GM12878 (cell line): ENCODE data around the gene CDC45. TPM values are rescaled to one million over a fixed set of nuclear protein-coding genes. Genes with fewer than 3 reads are reported as not detected.

Experiments
- ATAC-seq: fragments of 200-7000 bp; cut with Tn5 transposase; 3 replicates; pipeline ENCODE4 v1.9.1; 2020; ENCODE audit warnings: mild to moderate bottlenecking, moderate library complexity
- BruUV-seq: library from RNA; stranded (reverse); fragments of 400-500 nt; replicated peaks from 2 replicates; lab custom pipeline; 2021; lab: Mats Ljungman, UMichigan
- CTCF ChIA-PET: fragments of 300-600 bp; sonication (Branson Sonifier 250); formaldehyde crosslinking; extraction: SDS; loops from one replicate; lab custom pipeline; 2021; ENCODE audit warnings: inconsistent platforms; lab: Yijun Ruan, JAX
- POLR2A ChIA-PET: fragments of 350-600 bp; formaldehyde crosslinking; extraction: SDS; loops from one replicate; lab custom pipeline; 2021; ENCODE audit warnings: inconsistent platforms; lab: Charles Lee
- RAD21 ChIA-PET: fragments of 300-600 bp; sonication (Branson Sonifier 250); formaldehyde crosslinking; loops from one replicate; lab custom pipeline; 2023; ENCODE audit warnings: antibody characterized with exemption; ENCODE audit not compliant: unreplicated experiment; lab: Charles Lee
- SMC1A ChIA-PET: fragments of 300-600 bp; sonication (Branson Sonifier 250); formaldehyde crosslinking; loops from one replicate; lab custom pipeline; 2023; ENCODE audit not compliant: unreplicated experiment, uncharacterized antibody; lab: Charles Lee
- DNase-seq: peaks from one replicate; pipeline ENCODE4 v3.0.0-alpha.2; 2011; ENCODE audit warnings: low read depth, low spot score
- FAIRE-seq: peaks from 3 replicates; lab custom pipeline; 2011; peaks lifted over from hg19 to GRCh38; lab: Jason Lieb, UNC
- H2AFZ ChIP-seq: 2 replicates; pipeline ENCODE4 v1.6.0; 2011; ENCODE audit warnings: low read depth, low read length, control low read depth; ENCODE audit not compliant: control insufficient read depth
- H3K27ac ChIP-seq: 2 replicates; pipeline ENCODE4 v1.5.1; 2011; ENCODE audit warnings: control low read depth; ENCODE audit not compliant: control insufficient read depth, insufficient read depth
- H3K27me3 ChIP-seq, 2 experiments: replicated peaks in 1 of 2; 2 replicates each; pipeline versions ENCODE4 v1.6.0 to v1.6.1; 2011; ENCODE audit warnings: low read length in 1 of 2; ENCODE audit not compliant: control insufficient read depth in 2 of 2, insufficient read depth in 2 of 2
- H3K36me3 ChIP-seq, 2 experiments: 2 replicates each; pipeline ENCODE4 v1.5.1; 2011; ENCODE audit warnings: low read length in 1 of 2; ENCODE audit not compliant: control insufficient read depth in 2 of 2, insufficient read depth in 2 of 2
- H3K4me1 ChIP-seq: 2 replicates; pipeline ENCODE4 v1.6.1; 2011; ENCODE audit warnings: mild to moderate bottlenecking, low read length, moderate library complexity, mixed read lengths; ENCODE audit not compliant: control insufficient read depth, insufficient read depth
- H3K4me2 ChIP-seq: 2 replicates; pipeline ENCODE4 v1.6.0; 2011; ENCODE audit warnings: control low read depth; ENCODE audit not compliant: control insufficient read depth, insufficient read depth
- H3K4me3 ChIP-seq: fragments of 200-600 bp; sonication (generic); 2 replicates; pipeline ENCODE4 v1.5.1; 2016
- H3K79me2 ChIP-seq: 2 replicates; pipeline ENCODE4 v1.6.0; 2011; ENCODE audit warnings: low read length; ENCODE audit not compliant: control insufficient read depth, insufficient read depth
- H3K9ac ChIP-seq: 2 replicates; pipeline ENCODE4 v1.8.0; 2011; ENCODE audit warnings: low read length, control low read depth, mixed read lengths; ENCODE audit not compliant: control insufficient read depth, insufficient read depth
- H3K9me3 ChIP-seq: replicated peaks from 3 replicates; pipeline ENCODE4 v1.5.1; 2011; ENCODE audit warnings: mild to moderate bottlenecking, low read length; ENCODE audit not compliant: control insufficient read depth, insufficient read depth
- H4K20me1 ChIP-seq: 2 replicates; pipeline ENCODE4 v1.6.0; 2011; ENCODE audit not compliant: control insufficient read depth, insufficient read depth
- BMI1 ChIP-seq: fragments of 450-650 bp; IDR thresholded peaks from 2 replicates; pipeline ENCODE4 v1.6.1; 2016; ENCODE audit warnings: mild to moderate bottlenecking, moderate library complexity, borderline replicate concordance
- POLR2AphosphoS5 ChIP-seq: IDR thresholded peaks from 2 replicates; pipeline ENCODE4 v1.6.1; 2011; ENCODE audit warnings: mild to moderate bottlenecking, low read length, inconsistent platforms
- RAD21 ChIP-seq: IDR thresholded peaks from 2 replicates; pipeline ENCODE4 v1.6.1; 2011; ENCODE audit warnings: mild to moderate bottlenecking, low read depth, low read length, moderate library complexity; ENCODE audit not compliant: insufficient read depth
- SRF ChIP-seq, 2 experiments: IDR thresholded peaks; 2 replicates each; pipeline ENCODE4 v1.6.1; 2011; ENCODE audit warnings: low read depth in 2 of 2, low read length in 2 of 2, mild to moderate bottlenecking in 1 of 2, moderate library complexity in 1 of 2
- WRNIP1 ChIP-seq: IDR thresholded peaks from 2 replicates; pipeline ENCODE4 v1.6.1; 2011; ENCODE audit warnings: low read depth, low read length, improper control_type of control experiment, borderline replicate concordance
- YY1 ChIP-seq: IDR thresholded peaks from 2 replicates; pipeline ENCODE4 v1.6.1; 2011; ENCODE audit warnings: low read depth, mild to moderate bottlenecking, low read length
- WGBS: methylation state at CpG from one replicate; pipeline ENCODE4 v1.1.6; 2016; ENCODE audit warnings: low lambda C conversion rate; ENCODE audit not compliant: insufficient replicate concordance, insufficient coverage; ENCODE audit errors: missing lambda C conversion rate; 5-methylcytosine and 5-hydroxymethylcytosine counted together
- in situ Hi-C: fragments of 300-500 bp; cut with MboI; formaldehyde crosslinking; loops from 9 replicates; pipeline ENCODE4 v1.14.3; 2018; ENCODE audit warnings: mixed read lengths
- intact Hi-C: fragments of 100-400 bp; cut with micrococcal nuclease; formaldehyde crosslinking; loops from one replicate; pipeline ENCODE4 v1.14.2; 2022; ENCODE audit not compliant: unreplicated experiment
- polyA plus RNA-seq, 11 experiments: library from polyadenylated mRNA; depleted of rRNA in 4 of 11; unstranded in 6 of 11; stranded (reverse) in 5 of 11; fragments of >200 nt; fragmentation: Nextera tagmentation in 4 of 11; fragmentation: Illumina TruSeq in 1 of 11; extraction: Ambion mirVana in 4 of 11; extraction: Trizol in 1 of 11; gene quantifications; 1 replicate in 1 of 11; 2 replicates in 10 of 11; pipeline versions ENCODE4 v1.2.1 to v1.2.3, GENCODE V29; 2011 to 2016; ENCODE audit warnings: inconsistent platforms in 2 of 11, missing spikeins in 2 of 11, low read depth in 1 of 11
- total RNA-seq, 4 experiments: library from RNA; depleted of rRNA in 3 of 4; stranded (reverse); fragments of >200 nt in 3 of 4; fragmentation: Illumina TruSeq in 1 of 4; extraction: Trizol in 1 of 4; gene quantifications; 2 replicates each; pipeline versions ENCODE4 v1.2.1 to v1.2.3, GENCODE V29; 2013 to 2021
- TF ChIP-seq, protein P1 (sequence below): IDR thresholded peaks from 2 replicates; pipeline ENCODE4 v1.6.1; 2012; ENCODE audit warnings: low read length, inconsistent platforms

Gene CDC45
- total and polyA plus RNA-seq, 10 of the 15 experiments (the other 5 are each of a cell fraction or from before 2014, with no cell fraction given): 40.8 to 88.5 (median 54.2) TPM

DNA sequence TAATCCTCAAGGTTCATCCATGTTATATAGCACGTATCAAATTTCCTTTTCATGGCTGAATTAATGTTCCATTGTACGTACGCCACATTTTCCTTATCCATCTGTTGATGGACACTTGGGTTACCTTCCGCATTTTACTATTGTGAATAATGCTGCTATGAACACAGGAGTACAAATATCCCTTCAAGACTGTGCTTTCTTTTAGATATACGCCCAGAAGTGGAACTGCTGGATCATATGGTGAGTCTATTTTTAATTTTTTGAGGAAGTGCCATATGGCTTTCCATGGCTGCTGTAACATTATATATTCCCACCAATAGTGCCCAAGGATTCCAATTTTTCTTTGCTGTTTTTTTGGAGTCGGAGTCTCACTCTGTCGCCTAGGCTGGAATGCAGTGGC is 41.4 kb upstream of the CDC45 start:
- CTCF ChIA-PET: interaction anchor here (0.6 kb wide), 1 partner anchor 11 kb away, joined by 3 read pairs; no protein-coding TSS in a partner anchor
- peaks cover 3% of the 10 kb centered on the region; the same call in 1 of the 2 replicates for H3K79me2 ChIP-seq
- no peak for TF ChIP-seq BMI1
- H3K4me2 ChIP-seq: no peak overlapping the region
- no peaks in the 10 kb centered on the region for H4K20me1 ChIP-seq
- RAD21 ChIA-PET: no interaction called here
- in situ Hi-C loops: loop anchor here (25.0 kb wide), 1 partner anchor 1801 kb away; the partner anchor contains the start of genes ATP6V1E1 and BCL2L13
- no peaks in the 10 kb centered on the region for H3K4me1 ChIP-seq
- SMC1A ChIA-PET: interaction anchor here (0.6 kb wide), 1 partner anchor 130 kb away, joined by 3 read pairs; no protein-coding TSS in a partner anchor
- ATAC-seq: no peak
- no peak overlapping the region for H3K4me3 ChIP-seq
- H3K36me3 ChIP-seq: peaks cover 2 to 7% of the 10 kb centered on the region in 2 experiments; a peak in 2 of 4 replicates
- H3K27me3 ChIP-seq: no peaks in the 10 kb centered on the region
- intact Hi-C loops: no loop called here
- BruUV-seq: no TSS peak
- 83% methylated on average over 7 of the region's 7 CpGs for WGBS
- no peaks in the 10 kb centered on the region for H3K9me3 ChIP-seq
- POLR2A ChIA-PET: no interaction called here
- H2AFZ ChIP-seq: no peak overlapping the region
- no peak for DNase-seq
- FAIRE-seq: no peak
- H3K27ac ChIP-seq: no peak overlapping the region
- H3K9ac ChIP-seq: no peak overlapping the region

DNA sequence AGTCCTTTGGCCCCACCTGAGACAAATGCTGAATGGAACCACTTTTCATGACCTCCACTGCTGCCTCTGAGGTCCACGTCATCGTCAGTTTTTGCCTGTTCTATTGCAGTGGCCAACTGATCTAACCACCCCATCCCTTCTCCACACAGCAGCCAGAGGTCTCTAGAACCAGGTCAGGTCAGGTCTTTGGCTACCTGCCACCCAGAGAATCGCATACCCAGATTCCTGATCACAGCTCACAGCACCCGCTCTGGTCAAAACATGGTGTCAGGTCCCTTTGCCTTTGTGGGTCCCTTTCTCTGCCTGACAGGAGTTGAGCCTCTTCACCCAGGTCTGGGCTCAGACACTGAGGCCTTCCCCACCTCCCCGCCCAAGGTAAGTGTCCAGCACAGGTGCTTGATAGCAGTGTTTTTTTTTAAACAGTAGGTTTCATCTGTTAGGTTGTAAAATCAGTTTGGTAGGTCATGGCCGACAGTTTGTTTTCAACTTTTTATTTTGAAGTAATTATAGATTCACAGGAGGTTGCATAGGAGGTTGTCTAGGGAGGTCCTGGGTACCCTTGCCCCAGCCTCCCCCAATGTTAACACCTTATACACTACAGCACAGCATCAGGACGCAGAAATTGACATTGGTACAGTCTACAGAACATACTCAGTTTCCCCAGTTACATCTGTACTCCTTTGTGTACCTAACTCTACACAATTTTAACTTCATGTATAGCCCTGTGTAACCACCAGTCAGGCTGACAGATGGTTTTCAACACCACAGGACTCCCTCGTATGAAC is 39.1 kb upstream of the CDC45 start:
- POLR2A ChIA-PET: no interaction called here
- Histone ChIP-seq H3K9me3 (no peaks in the 10 kb centered on the region), H3K4me2 (no peak overlapping the region), H3K9ac (no peak overlapping the region), H2AFZ (no peak overlapping the region), H3K27ac (no peak overlapping the region), H4K20me1 (no peaks in the 10 kb centered on the region), H3K79me2 (peaks cover 8% of the 10 kb centered on the region), H3K27me3 (no peaks in the 10 kb centered on the region), H3K4me3 (no peak overlapping the region), H3K36me3 (peaks cover 4 to 14% of the 10 kb centered on the region in 2 experiments; a peak in 3 of 4 replicates), H3K4me1 (no peaks in the 10 kb centered on the region)
- intact Hi-C loops: no loop called here
- FAIRE-seq (no peak), DNase-seq (no peak), ATAC-seq (no peak)
- CTCF ChIA-PET: no interaction called here
- SMC1A ChIA-PET: no interaction called here
- no TSS peak for BruUV-seq
- in situ Hi-C loops: loop anchor here (25.0 kb wide), 1 partner anchor 1803 kb away; the partner anchor contains the start of genes ATP6V1E1 and BCL2L13
- no peak for TF ChIP-seq RAD21
- no peak for TF ChIP-seq YY1
- TF ChIP-seq POLR2AphosphoS5: 0 out of 2 replicates have a peak, but pooled peaks have one; percentile 55
- TF ChIP-seq, protein P1, sequence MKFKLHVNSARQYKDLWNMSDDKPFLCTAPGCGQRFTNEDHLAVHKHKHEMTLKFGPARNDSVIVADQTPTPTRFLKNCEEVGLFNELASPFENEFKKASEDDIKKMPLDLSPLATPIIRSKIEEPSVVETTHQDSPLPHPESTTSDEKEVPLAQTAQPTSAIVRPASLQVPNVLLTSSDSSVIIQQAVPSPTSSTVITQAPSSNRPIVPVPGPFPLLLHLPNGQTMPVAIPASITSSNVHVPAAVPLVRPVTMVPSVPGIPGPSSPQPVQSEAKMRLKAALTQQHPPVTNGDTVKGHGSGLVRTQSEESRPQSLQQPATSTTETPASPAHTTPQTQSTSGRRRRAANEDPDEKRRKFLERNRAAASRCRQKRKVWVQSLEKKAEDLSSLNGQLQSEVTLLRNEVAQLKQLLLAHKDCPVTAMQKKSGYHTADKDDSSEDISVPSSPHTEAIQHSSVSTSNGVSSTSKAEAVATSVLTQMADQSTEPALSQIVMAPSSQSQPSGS: no peak
- no peak for TF ChIP-seq WRNIP1
- TF ChIP-seq SRF (IDR thresholded peaks at IDR 0.05; ENCODE audit: low read depth in 2 of 2, low read length in 2 of 2): no peak
- RAD21 ChIA-PET: no interaction called here
- WGBS: 95% methylated on average over 8 of the region's 8 CpGs
